ENCODE data around the gene NEXMIF.

- TF ChIP-seq CTCF (IDR thresholded peaks at IDR 0.05) (no peak), EP300 (IDR thresholded peaks at IDR 0.05; ENCODE audit: borderline replicate concordance in 1 of 2, low read depth in 1 of 2, low read length in 1 of 2) (no peak), IRF3 (IDR thresholded peaks at IDR 0.05; ENCODE audit: low read depth, low read length) (no peak), CHD2 (IDR thresholded peaks at IDR 0.05; ENCODE audit: low read length, partially characterized antibody) (no peak), FOXJ3 (CRISPR knock-in tag; IDR thresholded peaks at IDR 0.05) (no peak), USF2 (IDR thresholded peaks at IDR 0.05; ENCODE audit: borderline replicate concordance, low read depth, low read length) (no peak), POLR2AphosphoS5 (IDR thresholded peaks at IDR 0.05; ENCODE audit: low read depth, low read length) (no peak), TAF1 (IDR thresholded peaks at IDR 0.05; ENCODE audit: borderline replicate concordance, low read depth, low read length) (no peak), MAX (IDR thresholded peaks at IDR 0.05; ENCODE audit: low read depth) (no peak), FOXM1 (IDR thresholded peaks at IDR 0.05; ENCODE audit: low read depth) (no peak)
- TF ChIP-seq, protein P1, sequence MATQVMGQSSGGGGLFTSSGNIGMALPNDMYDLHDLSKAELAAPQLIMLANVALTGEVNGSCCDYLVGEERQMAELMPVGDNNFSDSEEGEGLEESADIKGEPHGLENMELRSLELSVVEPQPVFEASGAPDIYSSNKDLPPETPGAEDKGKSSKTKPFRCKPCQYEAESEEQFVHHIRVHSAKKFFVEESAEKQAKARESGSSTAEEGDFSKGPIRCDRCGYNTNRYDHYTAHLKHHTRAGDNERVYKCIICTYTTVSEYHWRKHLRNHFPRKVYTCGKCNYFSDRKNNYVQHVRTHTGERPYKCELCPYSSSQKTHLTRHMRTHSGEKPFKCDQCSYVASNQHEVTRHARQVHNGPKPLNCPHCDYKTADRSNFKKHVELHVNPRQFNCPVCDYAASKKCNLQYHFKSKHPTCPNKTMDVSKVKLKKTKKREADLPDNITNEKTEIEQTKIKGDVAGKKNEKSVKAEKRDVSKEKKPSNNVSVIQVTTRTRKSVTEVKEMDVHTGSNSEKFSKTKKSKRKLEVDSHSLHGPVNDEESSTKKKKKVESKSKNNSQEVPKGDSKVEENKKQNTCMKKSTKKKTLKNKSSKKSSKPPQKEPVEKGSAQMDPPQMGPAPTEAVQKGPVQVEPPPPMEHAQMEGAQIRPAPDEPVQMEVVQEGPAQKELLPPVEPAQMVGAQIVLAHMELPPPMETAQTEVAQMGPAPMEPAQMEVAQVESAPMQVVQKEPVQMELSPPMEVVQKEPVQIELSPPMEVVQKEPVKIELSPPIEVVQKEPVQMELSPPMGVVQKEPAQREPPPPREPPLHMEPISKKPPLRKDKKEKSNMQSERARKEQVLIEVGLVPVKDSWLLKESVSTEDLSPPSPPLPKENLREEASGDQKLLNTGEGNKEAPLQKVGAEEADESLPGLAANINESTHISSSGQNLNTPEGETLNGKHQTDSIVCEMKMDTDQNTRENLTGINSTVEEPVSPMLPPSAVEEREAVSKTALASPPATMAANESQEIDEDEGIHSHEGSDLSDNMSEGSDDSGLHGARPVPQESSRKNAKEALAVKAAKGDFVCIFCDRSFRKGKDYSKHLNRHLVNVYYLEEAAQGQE (IDR thresholded peaks at IDR 0.05; ENCODE audit: low read depth, low read length) = no peak
Measured at GRCh38 chrX:74814681-74815080, 110.6 kb downstream of the NEXMIF start.
